ENCODE measurements around the gene ACSL5. TPM values are rescaled to one million over a fixed set of nuclear protein-coding genes. Genes with fewer than 3 reads are reported as not detected.

The ACSL5 gene
- total RNA-seq, 2 donors from 2014 or later, result 14.5 to 19.7 TPM

DNA sequence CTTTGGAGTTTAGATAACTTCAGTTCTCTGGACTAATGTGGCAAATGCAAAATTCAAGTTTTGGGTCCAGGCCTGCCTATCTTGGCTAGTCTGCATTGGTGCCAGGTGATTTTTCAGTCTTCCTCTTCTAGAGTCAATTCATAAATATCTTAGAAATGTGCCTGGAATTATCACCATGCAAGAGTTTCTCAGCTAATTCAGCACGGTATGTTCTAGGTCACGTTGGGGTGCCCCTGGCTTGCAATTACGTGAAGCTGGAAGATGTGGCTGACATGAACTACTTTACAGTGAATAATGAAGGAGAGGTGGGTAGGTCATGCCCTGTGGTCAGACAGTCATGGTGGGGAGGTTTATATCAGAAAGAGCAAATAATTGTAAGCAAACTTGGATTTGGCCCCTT, 47.8 kb downstream of the ACSL5 start:
- TF ChIP-seq CTCF (IDR thresholded peaks at IDR 0.05), result no peak
- no peak for TF ChIP-seq POLR2AphosphoS5 (IDR thresholded peaks at IDR 0.05)
- TF ChIP-seq POLR2A (IDR thresholded peaks at IDR 0.05), result no peak
- no peak for DNase-seq (ENCODE audit: low spot score)
- Histone ChIP-seq H3K27ac (no peak overlapping the region), H3K9me3 (no peaks in the 10 kb centered on the region), H3K27me3 (replicated peaks; ENCODE audit: insufficient read depth) (no peaks in the 10 kb centered on the region), H3K4me3 (no peak overlapping the region), H3K4me1 (replicated peaks) (no peaks in the 10 kb centered on the region), H3K36me3 (no peaks in the 10 kb centered on the region)
- intact Hi-C loops (cut with DNase I), result no loop called here
- 94% methylated on average over 3 of the region's 3 CpGs for WGBS

DNA sequence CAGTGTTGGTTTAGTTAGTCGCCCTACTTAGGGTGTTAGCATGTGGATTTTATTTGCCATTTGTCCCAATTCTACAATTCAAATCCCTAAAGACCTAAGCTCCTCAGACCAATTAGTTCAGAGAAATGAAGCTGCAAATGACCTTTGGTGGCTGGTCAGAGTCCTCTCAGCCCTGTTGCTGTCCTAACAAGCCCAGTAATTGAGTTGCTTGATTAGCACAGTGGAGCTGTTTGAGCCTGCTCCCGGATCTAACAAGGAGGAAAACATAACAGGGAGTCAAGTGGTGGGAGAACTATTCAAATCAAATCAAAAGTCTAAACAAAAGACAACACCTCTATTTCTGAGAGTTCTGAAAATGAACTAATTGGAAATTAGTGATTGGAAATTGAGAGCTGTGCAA, 50.7 kb downstream of the ACSL5 start:
- DNase-seq (ENCODE audit: low spot score), result no peak
- no peaks in the 10 kb centered on the region for H3K36me3 ChIP-seq
- intact Hi-C loops (cut with DNase I), result no loop called here
- 61% methylated on average over 2 of the region's 2 CpGs for WGBS
- H3K27me3 ChIP-seq (replicated peaks; ENCODE audit: insufficient read depth), result no peaks in the 10 kb centered on the region
- H3K4me3 ChIP-seq, result no peak overlapping the region
- TF ChIP-seq POLR2A (IDR thresholded peaks at IDR 0.05), result no peak
- no peak for TF ChIP-seq CTCF (IDR thresholded peaks at IDR 0.05)
- TF ChIP-seq POLR2AphosphoS5 (IDR thresholded peaks at IDR 0.05), result no peak
- H3K9me3 ChIP-seq, result no peaks in the 10 kb centered on the region
- H3K4me1 ChIP-seq (replicated peaks), result no peaks in the 10 kb centered on the region
- H3K27ac ChIP-seq, result no peak overlapping the region

DNA sequence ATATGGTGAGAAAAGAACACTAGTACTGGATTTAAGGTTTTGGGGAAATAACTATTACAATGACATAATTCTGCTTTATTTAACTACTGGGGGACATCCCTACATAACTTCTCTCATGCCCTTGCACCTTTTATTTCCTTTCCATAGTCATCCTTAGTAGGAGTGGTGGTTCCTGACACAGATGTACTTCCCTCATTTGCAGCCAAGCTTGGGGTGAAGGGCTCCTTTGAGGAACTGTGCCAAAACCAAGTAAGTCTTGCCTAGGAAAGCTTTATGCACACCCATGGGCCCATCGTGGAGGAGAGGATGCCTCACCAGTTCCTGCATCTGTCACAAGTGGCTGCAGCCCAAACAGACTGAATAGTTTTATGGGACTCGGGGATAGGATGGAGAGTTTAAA, 52.2 kb downstream of the ACSL5 start:
- Histone ChIP-seq H3K4me1 (replicated peaks) (no peaks in the 10 kb centered on the region), H3K9me3 (no peaks in the 10 kb centered on the region), H3K36me3 (no peaks in the 10 kb centered on the region), H3K27me3 (replicated peaks; ENCODE audit: insufficient read depth) (no peaks in the 10 kb centered on the region), H3K27ac (no peak overlapping the region), H3K4me3 (no peak overlapping the region)
- no peak for DNase-seq (ENCODE audit: low spot score)
- TF ChIP-seq CTCF (IDR thresholded peaks at IDR 0.05), result no peak
- no peak for TF ChIP-seq POLR2AphosphoS5 (IDR thresholded peaks at IDR 0.05)
- no peak for TF ChIP-seq POLR2A (IDR thresholded peaks at IDR 0.05)
- WGBS, result 78% methylated on average over 2 of the region's 2 CpGs
- intact Hi-C loops (cut with DNase I), result no loop called here

DNA sequence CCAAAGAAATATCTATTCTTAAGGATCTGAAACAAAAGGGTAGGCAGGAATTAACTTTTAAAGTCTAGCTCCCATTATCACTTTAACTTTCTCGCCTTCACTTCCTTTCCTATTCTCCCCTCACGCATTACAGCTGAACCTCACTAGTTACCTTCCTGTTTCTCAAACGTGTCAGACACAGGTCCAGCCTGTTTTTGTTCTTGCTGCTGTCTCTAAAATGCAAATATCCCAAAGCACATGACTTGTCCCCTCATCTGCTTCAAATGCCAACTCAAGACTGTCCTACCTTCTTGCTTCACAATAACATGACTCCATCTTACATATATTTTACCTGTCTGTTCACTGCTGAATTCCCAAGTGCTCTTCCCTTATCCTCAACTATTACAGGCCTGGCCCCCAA, 55.2 kb downstream of the ACSL5 start:
- DNase-seq (ENCODE audit: low spot score), result no peak
- intact Hi-C loops (cut with DNase I), result no loop called here
- H3K4me1 ChIP-seq (replicated peaks), result no peaks in the 10 kb centered on the region
- TF ChIP-seq CTCF (IDR thresholded peaks at IDR 0.05) (no peak), POLR2AphosphoS5 (IDR thresholded peaks at IDR 0.05) (no peak), POLR2A (IDR thresholded peaks at IDR 0.05) (no peak)
- H3K36me3 ChIP-seq, result no peaks in the 10 kb centered on the region
- H3K27ac ChIP-seq, result no peak overlapping the region
- no peaks in the 10 kb centered on the region for H3K9me3 ChIP-seq
- no peaks in the 10 kb centered on the region for H3K27me3 ChIP-seq (replicated peaks; ENCODE audit: insufficient read depth)
- 73% methylated on average over 3 of the region's 3 CpGs for WGBS
- no peak overlapping the region for H3K4me3 ChIP-seq

DNA sequence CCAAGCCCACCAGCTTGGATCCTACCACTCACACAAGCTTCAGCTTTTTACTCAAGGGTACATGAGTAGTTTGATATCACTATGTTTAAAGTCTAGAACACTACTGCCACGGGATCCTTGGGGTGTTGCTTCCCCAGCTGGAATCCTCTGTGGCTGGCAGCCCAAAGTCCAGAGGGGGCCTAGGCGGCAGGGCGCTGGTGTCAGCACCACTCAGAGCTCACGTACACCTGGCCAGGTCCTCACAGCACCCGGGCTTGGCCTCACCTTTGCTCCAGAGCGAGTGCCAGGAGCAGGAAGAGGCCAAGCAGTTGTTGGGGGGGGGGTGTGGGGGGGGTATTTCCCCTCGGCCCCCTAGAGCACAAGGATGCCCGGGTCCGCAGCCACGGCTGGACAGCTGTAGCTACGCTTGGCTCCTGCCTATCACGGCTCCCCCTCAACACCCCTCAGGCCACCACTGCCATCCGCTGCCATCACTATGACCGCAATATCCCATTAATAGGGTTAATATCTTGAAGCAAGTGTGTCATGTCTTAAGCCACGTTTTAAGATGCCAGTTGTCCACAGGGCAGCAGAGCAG, 55.8 kb downstream of the ACSL5 start:
- intact Hi-C loops (cut with DNase I), result no loop called here
- WGBS, result 84% methylated on average over 15 of the region's 15 CpGs
- no peaks in the 10 kb centered on the region for H3K4me1 ChIP-seq (replicated peaks)
- no peak for DNase-seq (ENCODE audit: low spot score)
- H3K4me3 ChIP-seq, result no peak overlapping the region
- H3K27me3 ChIP-seq (replicated peaks; ENCODE audit: insufficient read depth), result no peaks in the 10 kb centered on the region
- TF ChIP-seq POLR2A (IDR thresholded peaks at IDR 0.05), result no peak
- no peak for TF ChIP-seq POLR2AphosphoS5 (IDR thresholded peaks at IDR 0.05)
- TF ChIP-seq CTCF (IDR thresholded peaks at IDR 0.05), result no peak
- H3K27ac ChIP-seq, result no peak overlapping the region
- no peaks in the 10 kb centered on the region for H3K9me3 ChIP-seq
- no peaks in the 10 kb centered on the region for H3K36me3 ChIP-seq

Data from prostate gland (tissue), 2 donors.